HG03378 (cell line): ENCODE measurements around the gene DCAKD.

Source experiments
- ATAC-seq: cut with Tn5 transposase; IDR thresholded peaks from one replicate; pipeline ENCODE4 v1.9.1; 2021; ENCODE audit warnings: mild to moderate bottlenecking, moderate library complexity; ENCODE audit not compliant: unreplicated experiment

Gene DCAKD

DNA sequence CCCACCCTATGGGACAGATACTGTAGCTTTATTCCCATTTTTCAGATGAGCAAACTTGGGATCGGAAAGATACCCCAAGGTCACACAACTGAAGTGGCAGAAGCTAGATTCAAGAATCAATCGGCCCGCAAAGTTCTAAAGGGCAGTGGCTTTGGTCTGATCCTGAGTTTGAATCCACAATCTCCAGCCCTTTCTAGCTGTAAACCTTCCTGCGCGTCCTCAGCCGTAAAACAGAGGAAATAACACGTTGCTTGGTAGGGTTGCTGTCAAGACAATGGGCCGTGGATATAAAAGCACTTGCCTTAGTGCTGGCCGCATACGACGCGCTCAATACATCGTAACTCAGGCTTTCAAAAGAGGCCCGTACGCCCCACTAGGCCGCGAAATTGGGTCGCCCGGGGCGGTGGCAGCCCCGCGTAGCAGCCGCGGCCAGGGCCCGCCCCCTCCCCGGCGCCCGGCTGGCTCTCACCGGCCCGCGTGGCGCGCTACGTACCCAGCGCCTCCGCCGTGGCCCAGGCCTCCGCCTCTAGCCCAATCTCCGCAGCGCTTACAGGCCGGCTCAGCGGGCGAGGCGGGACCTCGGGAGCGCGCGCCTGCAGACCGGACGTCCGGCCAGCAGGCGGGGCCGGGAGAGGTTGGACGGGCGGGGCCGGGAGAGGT, at the start of gene DCAKD:
DCAKD (minus strand) TSS at position 573 of the 660 bp plus-strand sequence. CDS start 16,747 bp downstream, outside the sequence.
- no peak for ATAC-seq

GRCh38 chr17:45098869-45099616, 47.6 kb upstream of the DCAKD start:
- ATAC-seq = no peak

GRCh38 chr17:45098081-45098868, 46.8 kb upstream of the DCAKD start:
- no peak for ATAC-seq

GRCh38 chr17:45096926-45097325, 45.5 kb upstream of the DCAKD start:
- no peak for ATAC-seq

DNA sequence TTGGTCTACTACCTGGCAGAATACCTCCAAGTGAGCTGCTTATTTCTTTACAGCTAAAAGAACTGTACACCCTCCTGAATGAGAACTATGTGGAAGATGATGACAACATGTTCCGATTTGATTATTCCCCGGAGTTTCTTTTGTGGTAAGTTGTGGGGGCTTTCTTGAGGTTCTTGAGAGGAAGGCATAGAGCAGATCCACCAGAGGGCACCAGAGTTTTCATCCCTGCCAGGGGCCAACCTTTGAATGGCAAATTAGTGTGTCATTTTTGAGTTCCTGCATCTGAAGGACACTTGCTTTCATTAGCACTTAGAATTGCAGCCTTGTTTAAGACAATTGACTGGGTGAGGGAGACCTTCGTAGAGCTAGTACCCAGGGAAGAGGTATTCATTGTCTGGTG, 44.7 kb upstream of the DCAKD start:
- ATAC-seq = no peak

GRCh38 chr17:45093444-45094110, 42.1 kb upstream of the DCAKD start:
- no peak for ATAC-seq

DNA sequence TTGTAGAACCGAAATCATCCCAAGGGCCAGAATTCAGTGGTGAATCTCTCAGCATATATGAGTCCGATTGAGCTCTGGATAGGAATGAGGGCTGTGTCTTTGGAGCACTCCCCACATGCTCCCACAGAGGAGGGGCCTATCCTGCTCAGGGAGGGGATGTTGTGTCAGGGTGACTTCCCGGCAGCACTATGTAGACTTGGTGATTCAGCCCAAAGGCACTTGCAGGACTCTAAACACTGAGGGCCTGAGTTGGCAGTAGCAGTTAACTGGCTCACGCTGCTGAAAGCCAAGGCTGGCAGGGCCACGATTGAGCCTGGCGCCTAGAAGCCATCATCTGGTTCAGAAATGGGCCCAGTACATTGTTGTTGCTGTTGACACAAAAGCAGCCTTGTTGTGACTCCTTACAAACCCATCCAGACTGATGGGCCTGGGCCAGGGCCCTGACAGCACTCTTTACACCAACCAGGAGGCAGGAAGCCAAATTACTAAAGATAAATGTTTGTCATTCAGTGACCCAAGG, 41.5 kb upstream of the DCAKD start:
- no peak for ATAC-seq

GRCh38 chr17:45091778-45092425, 40.5 kb upstream of the DCAKD start:
- ATAC-seq = no peak

GRCh38 chr17:45090711-45091110, 39.3 kb upstream of the DCAKD start:
- no peak for ATAC-seq

- no peak for ATAC-seq
Observed at GRCh38 chr17:45088741-45089140, 37.3 kb upstream of the DCAKD start.

GRCh38 chr17:45087978-45088377, 36.5 kb upstream of the DCAKD start:
- ATAC-seq = no peak

GRCh38 chr17:45087504-45087975, 36.1 kb upstream of the DCAKD start:
- ATAC-seq = no peak

GRCh38 chr17:45086865-45087503, 35.6 kb upstream of the DCAKD start:
- no peak for ATAC-seq

- no peak for ATAC-seq
Observed at GRCh38 chr17:45086391-45086790, 35.0 kb upstream of the DCAKD start.

DNA sequence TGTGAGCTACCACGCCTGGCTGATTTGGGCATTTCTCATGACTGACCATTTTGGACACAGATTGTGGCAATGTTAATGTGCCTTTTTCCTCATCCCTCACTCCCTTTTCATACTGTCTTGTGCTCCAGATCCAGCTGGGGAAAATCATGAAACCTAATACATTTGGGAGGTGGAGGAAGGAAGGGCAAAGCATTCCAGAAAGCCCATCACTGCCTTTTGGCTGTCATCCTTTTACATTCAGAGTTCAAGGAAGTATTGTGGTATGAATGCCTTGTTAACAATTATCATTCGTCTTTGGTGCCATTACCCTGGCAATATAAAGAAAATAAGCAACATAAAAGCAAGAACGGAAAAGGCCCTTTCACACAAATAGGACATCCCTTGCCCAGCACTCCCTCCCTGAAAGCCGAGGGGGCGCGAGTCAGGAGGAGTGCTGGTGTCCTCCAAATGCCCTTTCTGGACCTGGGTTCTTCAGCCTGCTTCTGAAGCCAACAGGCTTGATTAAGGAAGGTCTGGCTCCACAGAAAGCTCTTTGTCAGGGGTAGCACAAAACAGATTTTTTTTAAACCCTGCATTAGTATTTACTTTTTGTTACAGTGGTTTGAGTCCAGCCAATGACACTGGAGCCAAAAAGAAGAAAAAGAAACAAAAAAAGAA, 29.7 kb upstream of the DCAKD start:
- ATAC-seq = no peak

GRCh38 chr17:45077643-45078042, 26.2 kb upstream of the DCAKD start:
- no peak for ATAC-seq

GRCh38 chr17:45073414-45074070, 22.1 kb upstream of the DCAKD start:
- ATAC-seq = no peak

- no peak for ATAC-seq
Observed at GRCh38 chr17:45070809-45071208, 19.4 kb upstream of the DCAKD start.

GRCh38 chr17:45070001-45070400, 18.6 kb upstream of the DCAKD start:
- no peak for ATAC-seq
